IMR-90 (cell line): Measurements from ENCODE around the gene PIK3R4. TPM values are rescaled to one million over a fixed set of nuclear protein-coding genes. Genes with fewer than 3 reads are reported as not detected.

Experiments used
- ATAC-seq: fragments of 200-7000 bp; cut with Tn5 transposase; 2 replicates; pipeline ENCODE4 v1.9.1; 2020; ENCODE audit warnings: low read depth, mild to moderate bottlenecking, moderate library complexity
- BruUV-seq: library from RNA; stranded (reverse); fragments of 400-500 nt; replicated peaks from 2 replicates; lab custom pipeline; 2021; lab: Mats Ljungman, UMichigan
- CTCF ChIA-PET: fragments of 300-600 bp; formaldehyde crosslinking; extraction: SDS; loops from one replicate; lab custom pipeline; 2021; ENCODE audit warnings: antibody characterized with exemption; lab: Yijun Ruan, JAX
- POLR2A ChIA-PET: fragments of 300-600 bp; sonication (Branson Sonifier 250); formaldehyde crosslinking; loops from one replicate; lab custom pipeline; 2022; ENCODE audit warnings: antibody characterized with exemption; ENCODE audit not compliant: unreplicated experiment; lab: Charles Lee
- DNase-seq: peaks from one replicate; pipeline ENCODE4 v3.0.0; 2013
- H2AFZ ChIP-seq: replicated peaks from 2 replicates; pipeline ENCODE3; 2013; ENCODE audit warnings: low read length, mild to moderate bottlenecking; ENCODE audit not compliant: poor library complexity
- H2AK5ac ChIP-seq: 2 replicates; pipeline ENCODE4 v1.6.1; 2013; ENCODE audit warnings: low read depth, low read length, inconsistent platforms
- H2AK9ac ChIP-seq: replicated peaks from 2 replicates; pipeline ENCODE3; 2013; ENCODE audit warnings: mild to moderate bottlenecking, low read depth, low read length, moderate library complexity; ENCODE audit not compliant: poor library complexity
- H2BK120ac ChIP-seq: 2 replicates; pipeline ENCODE4 v1.6.1; 2013; ENCODE audit warnings: low read depth, low read length, inconsistent platforms
- H2BK15ac ChIP-seq: 3 replicates; pipeline ENCODE4 v1.6.1; 2013; ENCODE audit warnings: low read depth, low read length, inconsistent platforms
- H2BK20ac ChIP-seq: 2 replicates; pipeline ENCODE4 v1.6.1; 2013; ENCODE audit warnings: low read depth, mild to moderate bottlenecking, inconsistent platforms, low read length, moderate library complexity
- H2BK5ac ChIP-seq: 2 replicates; pipeline ENCODE4 v1.6.1; 2013; ENCODE audit warnings: mild to moderate bottlenecking, low read depth, low read length, inconsistent platforms; ENCODE audit not compliant: poor library complexity, severe bottlenecking
- H3K14ac ChIP-seq: replicated peaks from 2 replicates; pipeline ENCODE4 v1.6.1; 2013; ENCODE audit warnings: low read depth, low read length, inconsistent platforms
- H3K18ac ChIP-seq: 2 replicates; pipeline ENCODE4 v1.6.1; 2013; ENCODE audit warnings: low read depth, low read length, control low read depth
- H3K23ac ChIP-seq: 2 replicates; pipeline ENCODE4 v1.6.1; 2013; ENCODE audit warnings: low read depth, low read length, inconsistent platforms
- H3K27ac ChIP-seq: 2 replicates; pipeline ENCODE4 v1.5.1; 2013; ENCODE audit warnings: mild to moderate bottlenecking, control low read depth, low read length; ENCODE audit not compliant: insufficient read depth
- H3K27me3 ChIP-seq: 2 replicates; pipeline ENCODE4 v1.6.1; 2013; ENCODE audit warnings: low read length; ENCODE audit not compliant: control insufficient read depth, insufficient read depth
- H3K36me3 ChIP-seq: 2 replicates; pipeline ENCODE4 v1.6.1; 2013; ENCODE audit warnings: low read length, mixed read lengths; ENCODE audit not compliant: control insufficient read depth, insufficient read depth
- H3K4ac ChIP-seq: 2 replicates; pipeline ENCODE4 v1.6.1; 2013; ENCODE audit warnings: low read depth, low read length, inconsistent platforms
- H3K4me1 ChIP-seq: 2 replicates; pipeline ENCODE4 v1.6.1; 2013; ENCODE audit warnings: low read length, mixed read lengths; ENCODE audit not compliant: control insufficient read depth, insufficient read depth
- H3K4me2 ChIP-seq: 2 replicates; pipeline ENCODE4 v1.6.1; 2013; ENCODE audit warnings: low read depth, mild to moderate bottlenecking, control low read depth, low read length, moderate library complexity
- H3K4me3 ChIP-seq: 2 replicates; pipeline ENCODE4 v1.5.1; 2013; ENCODE audit warnings: low read depth, mild to moderate bottlenecking, control low read depth, low read length, moderate library complexity; ENCODE audit not compliant: insufficient read depth
- H3K56ac ChIP-seq: 2 replicates; pipeline ENCODE4 v1.6.1; 2013; ENCODE audit warnings: low read length, inconsistent platforms; ENCODE audit not compliant: insufficient read depth; ENCODE audit errors: extremely low read depth
- H3K79me1 ChIP-seq, 2 experiments: 2 replicates each; pipeline ENCODE4 v1.6.1; 2013; ENCODE audit warnings: low read length in 2 of 2, inconsistent platforms in 1 of 2, low read depth in 1 of 2
- H3K9ac ChIP-seq: 2 replicates; pipeline ENCODE4 v1.6.1; 2013; ENCODE audit warnings: low read depth, low read length, control low read depth
- H3K9me1 ChIP-seq: 2 replicates; pipeline ENCODE4 v1.6.1; 2013; ENCODE audit warnings: low read length, inconsistent platforms; ENCODE audit not compliant: insufficient read depth
- H3K9me3 ChIP-seq: 2 replicates; pipeline ENCODE4 v1.6.1; 2013; ENCODE audit warnings: low read length; ENCODE audit not compliant: control insufficient read depth, insufficient read depth
- H4K20me1 ChIP-seq: 2 replicates; pipeline ENCODE4 v1.6.1; 2013; ENCODE audit warnings: low read length, inconsistent platforms; ENCODE audit not compliant: insufficient read depth
- H4K5ac ChIP-seq: 2 replicates; pipeline ENCODE4 v1.6.1; 2013; ENCODE audit warnings: mild to moderate bottlenecking, low read depth, low read length, control low read depth
- H4K8ac ChIP-seq, 2 experiments: 2 replicates each; pipeline ENCODE4 v1.6.1; 2013; ENCODE audit warnings: low read depth in 2 of 2, low read length in 2 of 2, control low read depth in 1 of 2, inconsistent platforms in 1 of 2
- H4K91ac ChIP-seq: 2 replicates; pipeline ENCODE4 v1.6.1; 2013; ENCODE audit warnings: low read depth, low read length, inconsistent platforms; ENCODE audit not compliant: insufficient read depth
- BHLHE40 ChIP-seq: fragments of 150-350 bp; IDR thresholded peaks from 2 replicates; pipeline ENCODE4 v1.6.1; 2016; ENCODE audit warnings: mild to moderate bottlenecking, low read depth, low read length
- CEBPB ChIP-seq: IDR thresholded peaks from 2 replicates; pipeline ENCODE4 v1.6.1; 2012; ENCODE audit warnings: low read depth, low read length, improper control_type of control experiment
- CHD1 ChIP-seq: IDR thresholded peaks from 2 replicates; pipeline ENCODE4 v1.6.1; 2012; ENCODE audit warnings: low read depth, low read length, improper control_type of control experiment
- FOS ChIP-seq: fragments of 150-350 bp; IDR thresholded peaks from 2 replicates; pipeline ENCODE4 v1.6.1; 2016; ENCODE audit warnings: low read depth, low read length
- MAFK ChIP-seq: IDR thresholded peaks from 2 replicates; pipeline ENCODE4 v1.6.1; 2012; ENCODE audit warnings: low read depth, low read length, improper control_type of control experiment
- MAZ ChIP-seq: IDR thresholded peaks from 2 replicates; pipeline ENCODE4 v1.6.1; 2012; ENCODE audit warnings: low read depth, mild to moderate bottlenecking, low read length, improper control_type of control experiment, moderate library complexity, borderline replicate concordance
- MXI1 ChIP-seq: IDR thresholded peaks from 2 replicates; pipeline ENCODE4 v1.6.1; 2012; ENCODE audit warnings: low read depth, mild to moderate bottlenecking, low read length, moderate library complexity, borderline replicate concordance
- NFE2L2 ChIP-seq: fragments of 150-350 bp; IDR thresholded peaks from 2 replicates; pipeline ENCODE4 v1.6.1; 2016; ENCODE audit warnings: low read depth, mild to moderate bottlenecking, low read length
- POLR2A ChIP-seq: IDR thresholded peaks from 2 replicates; pipeline ENCODE4 v1.6.1; 2012; ENCODE audit warnings: mild to moderate bottlenecking, low read depth, low read length
- RAD21 ChIP-seq: IDR thresholded peaks from 2 replicates; pipeline ENCODE4 v1.6.1; 2012; ENCODE audit warnings: low read length, improper control_type of control experiment
- RCOR1 ChIP-seq: IDR thresholded peaks from 2 replicates; pipeline ENCODE4 v1.6.1; 2012; ENCODE audit warnings: mild to moderate bottlenecking, low read length, improper control_type of control experiment; ENCODE audit not compliant: insufficient replicate concordance
- RFX5 ChIP-seq: IDR thresholded peaks from 2 replicates; pipeline ENCODE4 v1.8.0; 2012; ENCODE audit warnings: low read depth, mild to moderate bottlenecking, low read length, moderate library complexity
- SMC3 ChIP-seq: fragments of 150-350 bp; IDR thresholded peaks from 2 replicates; pipeline ENCODE4 v1.6.1; 2016; ENCODE audit warnings: low read depth, mild to moderate bottlenecking, antibody characterized with exemption, low read length, moderate library complexity
- WGBS, 2 experiments: methylation state at CpG; one replicate each; pipeline versions ENCODE4 v1.1.5 to v1.1.7; 2013; ENCODE audit warnings: missing lambda C conversion rate in 2 of 2; ENCODE audit not compliant: insufficient read length in 1 of 2; ENCODE audit errors: extremely low coverage in 2 of 2; 5-methylcytosine and 5-hydroxymethylcytosine counted together
- dilution Hi-C: fragments of 300-500 bp; cut with HindIII; formaldehyde crosslinking; loops from one replicate; pipeline ENCODE4 v1.14.3; 2018; ENCODE audit warnings: low sequenced_read_pairs; ENCODE audit not compliant: unreplicated experiment
- in situ Hi-C: fragments of 300-500 bp; cut with MboI; formaldehyde crosslinking; loops from 3 replicates; pipeline ENCODE4 v1.14.3; 2019; ENCODE audit warnings: low sequenced_read_pairs, inconsistent platforms, mixed read lengths
- intact Hi-C: fragments of 100-400 bp; cut with micrococcal nuclease; formaldehyde crosslinking; loops from 2 replicates; pipeline ENCODE4 v1.10.0; 2022
- polyA plus RNA-seq, 3 experiments: library from polyadenylated mRNA; depleted of rRNA; stranded (reverse); fragments of >200 nt; gene quantifications; 2 replicates each; pipeline ENCODE4 v1.2.3, GENCODE V29; 2012; ENCODE audit warnings: low replicate concordance in 1 of 3
- total RNA-seq: library from RNA; depleted of rRNA; stranded (reverse); fragments of >200 nt; gene quantifications from 2 replicates; pipeline ENCODE4 v1.2.3, GENCODE V29; 2012
- TF ChIP-seq, protein P1 (sequence below): conservative IDR thresholded peaks from 2 replicates; pipeline ENCODE4 v1.5.1; 2012; ENCODE audit warnings: mild to moderate bottlenecking, low read depth, low read length, improper control_type of control experiment
- TF ChIP-seq, protein P2 (sequence below): fragments of 150-350 bp; IDR thresholded peaks from 2 replicates; pipeline ENCODE4 v1.6.1; 2016; ENCODE audit warnings: low read depth, mild to moderate bottlenecking, low read length, moderate library complexity, borderline replicate concordance
- TF ChIP-seq, protein P3 (sequence below): fragments of 150-350 bp; IDR thresholded peaks from 2 replicates; pipeline ENCODE4 v1.6.1; 2017; ENCODE audit warnings: mild to moderate bottlenecking, antibody characterized with exemption, low read length, low read depth

The PIK3R4 gene
- total and polyA plus RNA-seq, 2 of the 4 experiments (the other 2 are of a cell fraction), result 19.7 to 27.2 TPM

DNA sequence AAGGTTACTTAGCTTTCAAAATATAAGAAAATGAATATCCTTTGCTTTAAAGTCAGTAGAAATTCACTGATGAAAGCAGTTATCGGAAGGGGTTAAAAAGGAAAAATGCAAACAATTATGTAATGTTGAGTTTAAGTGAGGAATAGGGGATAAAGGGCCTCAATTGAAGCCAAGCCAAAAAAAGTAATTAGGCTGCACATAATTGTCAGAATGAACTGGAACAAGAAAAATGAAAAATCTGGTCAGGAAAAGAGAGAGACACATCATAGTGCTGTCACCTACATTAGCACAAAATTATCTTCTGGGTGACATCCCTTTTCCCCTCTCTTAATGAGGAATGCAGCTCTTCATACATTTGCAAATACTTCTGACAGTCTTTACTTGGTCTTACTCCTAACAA is 48.8 kb upstream of the PIK3R4 start:
- in situ Hi-C loops, result no loop called here

More for the DNA sequence above, 48.8 kb upstream of the PIK3R4 start:
- Histone ChIP-seq H3K27ac (no peak overlapping the region), H3K9me1 (no peaks in the 10 kb centered on the region), H3K14ac (no peak overlapping the region), H2AFZ (no peak overlapping the region), H3K4me1 (no peaks in the 10 kb centered on the region), H2BK120ac (no peak overlapping the region), H3K4me2 (no peak overlapping the region), H4K91ac (no peak overlapping the region), H3K4me3 (no peak overlapping the region), H3K4ac (no peak overlapping the region), H2BK20ac (no peak overlapping the region), H3K9ac (no peak overlapping the region), H3K23ac (no peak overlapping the region), H2AK5ac (no peak overlapping the region), H2BK15ac (no peak overlapping the region), H4K20me1 (no peaks in the 10 kb centered on the region), H3K9me3 (no peaks in the 10 kb centered on the region), H3K18ac (no peak overlapping the region), H3K79me1 (no peaks in the 10 kb centered on the region), H3K36me3 (no peaks in the 10 kb centered on the region), H4K5ac (no peak overlapping the region), H4K8ac (no peak overlapping the region), H3K27me3 (no peaks in the 10 kb centered on the region), H3K56ac (no peak overlapping the region), H2BK5ac (no peak overlapping the region), H2AK9ac (no peak overlapping the region)
- TF ChIP-seq, protein P1, sequence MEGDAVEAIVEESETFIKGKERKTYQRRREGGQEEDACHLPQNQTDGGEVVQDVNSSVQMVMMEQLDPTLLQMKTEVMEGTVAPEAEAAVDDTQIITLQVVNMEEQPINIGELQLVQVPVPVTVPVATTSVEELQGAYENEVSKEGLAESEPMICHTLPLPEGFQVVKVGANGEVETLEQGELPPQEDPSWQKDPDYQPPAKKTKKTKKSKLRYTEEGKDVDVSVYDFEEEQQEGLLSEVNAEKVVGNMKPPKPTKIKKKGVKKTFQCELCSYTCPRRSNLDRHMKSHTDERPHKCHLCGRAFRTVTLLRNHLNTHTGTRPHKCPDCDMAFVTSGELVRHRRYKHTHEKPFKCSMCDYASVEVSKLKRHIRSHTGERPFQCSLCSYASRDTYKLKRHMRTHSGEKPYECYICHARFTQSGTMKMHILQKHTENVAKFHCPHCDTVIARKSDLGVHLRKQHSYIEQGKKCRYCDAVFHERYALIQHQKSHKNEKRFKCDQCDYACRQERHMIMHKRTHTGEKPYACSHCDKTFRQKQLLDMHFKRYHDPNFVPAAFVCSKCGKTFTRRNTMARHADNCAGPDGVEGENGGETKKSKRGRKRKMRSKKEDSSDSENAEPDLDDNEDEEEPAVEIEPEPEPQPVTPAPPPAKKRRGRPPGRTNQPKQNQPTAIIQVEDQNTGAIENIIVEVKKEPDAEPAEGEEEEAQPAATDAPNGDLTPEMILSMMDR, result no peak
- TF ChIP-seq MXI1 (no peak), MAFK (no peak), MAZ (no peak), FOS (no peak), POLR2A (no peak), BHLHE40 (no peak), RAD21 (no peak), RCOR1 (no peak), CEBPB (no peak), RFX5 (no peak), SMC3 (no peak), CHD1 (no peak), NFE2L2 (no peak)
- TF ChIP-seq, protein P2, sequence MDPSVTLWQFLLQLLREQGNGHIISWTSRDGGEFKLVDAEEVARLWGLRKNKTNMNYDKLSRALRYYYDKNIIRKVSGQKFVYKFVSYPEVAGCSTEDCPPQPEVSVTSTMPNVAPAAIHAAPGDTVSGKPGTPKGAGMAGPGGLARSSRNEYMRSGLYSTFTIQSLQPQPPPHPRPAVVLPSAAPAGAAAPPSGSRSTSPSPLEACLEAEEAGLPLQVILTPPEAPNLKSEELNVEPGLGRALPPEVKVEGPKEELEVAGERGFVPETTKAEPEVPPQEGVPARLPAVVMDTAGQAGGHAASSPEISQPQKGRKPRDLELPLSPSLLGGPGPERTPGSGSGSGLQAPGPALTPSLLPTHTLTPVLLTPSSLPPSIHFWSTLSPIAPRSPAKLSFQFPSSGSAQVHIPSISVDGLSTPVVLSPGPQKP, result no peak
- TF ChIP-seq, protein P3, sequence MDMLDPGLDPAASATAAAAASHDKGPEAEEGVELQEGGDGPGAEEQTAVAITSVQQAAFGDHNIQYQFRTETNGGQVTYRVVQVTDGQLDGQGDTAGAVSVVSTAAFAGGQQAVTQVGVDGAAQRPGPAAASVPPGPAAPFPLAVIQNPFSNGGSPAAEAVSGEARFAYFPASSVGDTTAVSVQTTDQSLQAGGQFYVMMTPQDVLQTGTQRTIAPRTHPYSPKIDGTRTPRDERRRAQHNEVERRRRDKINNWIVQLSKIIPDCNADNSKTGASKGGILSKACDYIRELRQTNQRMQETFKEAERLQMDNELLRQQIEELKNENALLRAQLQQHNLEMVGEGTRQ, result no peak
- dilution Hi-C loops (no loop called here), intact Hi-C loops (no loop called here)
- ATAC-seq (no peak), DNase-seq (no peak)
- no TSS peak for BruUV-seq
- POLR2A ChIA-PET, result no interaction called here
- CTCF ChIA-PET, result no interaction called here
- 100% methylated on average over 1 of the region's 1 CpG; no CpG with 5 or more reads in 1 of the 2 experiments for WGBS, 2 experiments
